ENCODE measurements around the gene TNRC18.

DNA sequence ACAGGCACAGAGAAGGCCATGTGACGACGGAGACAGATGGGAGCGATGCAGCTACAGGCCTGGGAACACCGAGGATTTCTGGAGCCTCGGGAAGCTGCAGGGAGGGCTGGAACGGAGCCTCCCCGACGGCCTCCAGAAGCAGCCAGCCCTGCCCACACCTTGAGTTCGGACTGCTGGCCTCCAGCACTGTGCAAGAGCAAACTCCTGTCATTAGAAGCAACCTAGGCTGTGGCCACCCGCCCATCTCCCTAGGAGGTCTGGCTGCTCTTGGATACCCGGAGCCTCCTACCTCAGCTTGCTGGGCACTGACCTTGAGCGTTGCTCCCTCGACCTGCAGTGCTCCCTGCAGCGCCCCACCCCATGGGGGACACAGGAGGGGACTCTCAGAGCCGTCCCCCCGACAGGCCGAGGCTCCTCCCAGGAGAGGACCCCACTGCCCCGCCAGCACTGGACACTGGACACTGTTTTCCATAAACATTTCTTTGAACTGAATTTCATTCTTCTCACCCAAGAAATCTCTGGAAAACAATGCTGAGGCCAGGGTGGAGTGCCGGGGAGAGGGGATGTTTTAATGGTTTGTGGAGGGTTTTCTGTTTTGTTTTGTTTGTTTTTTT is 22.5 kb upstream of the TNRC18 start:
- TF ChIP-seq CTCF (IDR thresholded peaks at IDR 0.05; ENCODE audit: poor library complexity) (no peak), EZH2 (IDR thresholded peaks at IDR 0.05; ENCODE audit: borderline replicate concordance) (no peak), EZH2phosphoT487 (IDR thresholded peaks at IDR 0.05; ENCODE audit: low read depth, severe bottlenecking, unreplicated experiment) (no peak)
